ENCODE data around the gene ASIC3. TPM values are rescaled to one million over a fixed set of nuclear protein-coding genes. Genes with fewer than 3 reads are reported as not detected.

Gene ASIC3
- total and polyA plus RNA-seq, 2 donors (not counting 3 experiments of a cell fraction or from before 2014, with no cell fraction given), result 0.69 to 0.70 TPM

- H3K4me3 ChIP-seq (replicated peaks in 1 of 3; ENCODE audit: insufficient read depth in 1 of 3, low read depth in 1 of 3, low read length in 3 of 3), result peak within 1 kb of the TSS; percentile 66 to 88 (median 83)
- H3K36me3 ChIP-seq (ENCODE audit: control insufficient read depth in 2 of 2, extremely low read depth in 1 of 2, insufficient read depth in 2 of 2, low read length in 2 of 2), result peaks cover 0 to 2% of the 10 kb centered on the region in 2 experiments
- H3K27ac ChIP-seq (ENCODE audit: insufficient read depth, low read depth, low read length), result peak within 1 kb of the TSS; percentile 57
- intact Hi-C loops (cut with micrococcal nuclease) (loop anchor here (1.0 kb wide), 7 partner anchors 11 to 144 kb away; partner anchors contain the start of gene FASTK), dilution Hi-C loops (cut with MboI; ENCODE audit: extremely low pct_ligation_motif_present, low sequenced_read_pairs) (no loop called here)
- peak within 1 kb of the TSS; percentile 92 for H2AFZ ChIP-seq (ENCODE audit: low read depth, low read length)
- peak; percentile 99 for DNase-seq (ENCODE audit: low read depth, low spot score)
- H3K9me1 ChIP-seq (replicated peaks; ENCODE audit: control insufficient read depth, extremely low read depth, insufficient read depth, low read length), result no peaks in the 10 kb centered on the region
- TSS peak; percentile 69 for BruUV-seq (replicated peaks)
- H3K79me2 ChIP-seq (ENCODE audit: control insufficient read depth, insufficient read depth, low read length), result no peaks in the 10 kb centered on the region
- no peaks in the 10 kb centered on the region for H3K9me3 ChIP-seq (replicated peaks; ENCODE audit: control insufficient read depth, insufficient read depth, low read length)
- TF ChIP-seq POLR2A (IDR thresholded peaks at IDR 0.05; ENCODE audit: low read depth, low read length) (peak; percentile 73), GATA2 (IDR thresholded peaks at IDR 0.05; ENCODE audit: insufficient read depth, insufficient read length, low read depth, low read length) (no peak), MAX (IDR thresholded peaks at IDR 0.05; ENCODE audit: insufficient read depth, insufficient read length) (no peak), POLR2AphosphoS5 (IDR thresholded peaks at IDR 0.05; ENCODE audit: insufficient read depth, low read depth, low read length) (peak; percentile 53), CTCF (IDR thresholded peaks at IDR 0.05; ENCODE audit: extremely low read depth in 1 of 2, insufficient read depth in 1 of 2, low read depth in 1 of 2, low read length in 2 of 2) (peak; percentile 32 to 49)
- H4K20me1 ChIP-seq (replicated peaks; ENCODE audit: control insufficient read depth, extremely low read depth, insufficient read depth, low read length), result no peaks in the 10 kb centered on the region
- H3K27me3 ChIP-seq (ENCODE audit: control insufficient read depth in 2 of 2, insufficient read depth in 2 of 2, low read length in 2 of 2), result no peaks in the 10 kb centered on the region
- POLR2A ChIA-PET, result interaction anchor here (1.0 kb wide), 1 partner anchor 10 kb away, joined by 5 read pairs; no protein-coding TSS in a partner anchor
- peaks cover 13% of the 10 kb centered on the region for H3K4me1 ChIP-seq (ENCODE audit: control insufficient read depth, extremely low read depth, insufficient read depth, low read length)
- peak within 1 kb of the TSS; percentile 67 for H3K9ac ChIP-seq (replicated peaks; ENCODE audit: extremely low read depth, insufficient read depth, low read length)
- CTCF ChIA-PET, result interaction anchor here (0.6 to 2.1 kb wide), 17 partner anchors 9 to 206 kb away, joined by 3 to 24 read pairs (median 5); partner anchors contain the start of gene CDK5
- FAIRE-seq, result peak; percentile 100
- peak within 1 kb of the TSS; percentile 32 for H3K4me2 ChIP-seq (ENCODE audit: insufficient read depth, low read length)
Measured at GRCh38 chr7:151028131-151028947, 20.0 kb upstream of the ASIC3 start, which contains the start of gene ABCB8. ABCB8 (plus strand) TSS chr7:151028450; CDS start chr7:151028516, 66 bp downstream.

Measured in endothelial cell of umbilical vein (primary cell).